GM19455 (cell line): ENCODE data around the gene C1QTNF7.

Experiments
- ATAC-seq: cut with Tn5 transposase; IDR thresholded peaks from one replicate; pipeline ENCODE4 v1.9.1; 2021; ENCODE audit not compliant: unreplicated experiment

C1QTNF7 gene

GRCh38 chr4:15427701-15428100, at the start of gene C1QTNF7:
TSS of gene C1QTNF7 (plus strand) at chr4:15428033. CDS start at chr4:15435744, 7,711 bp downstream.
- no peak for ATAC-seq

DNA sequence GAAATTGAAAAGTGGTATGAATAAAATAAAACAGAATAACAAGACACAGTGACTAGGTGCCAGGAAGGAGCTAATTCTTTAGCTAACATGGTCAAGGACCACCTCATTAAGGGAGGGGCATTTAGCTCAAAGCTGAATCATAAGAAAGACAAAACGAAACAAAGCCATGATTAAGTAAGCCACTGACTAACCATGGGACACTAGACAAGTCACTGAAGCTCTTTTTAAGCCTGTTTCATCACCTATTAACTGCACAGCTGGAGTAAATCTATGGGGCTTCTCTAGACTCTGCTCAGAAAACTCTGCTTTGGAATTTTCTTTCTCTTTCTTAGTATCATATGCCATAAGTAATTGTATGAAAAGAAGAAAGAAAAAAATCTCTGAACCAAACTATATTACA, 49.8 kb upstream of the C1QTNF7 start:
- ATAC-seq: no peak

DNA sequence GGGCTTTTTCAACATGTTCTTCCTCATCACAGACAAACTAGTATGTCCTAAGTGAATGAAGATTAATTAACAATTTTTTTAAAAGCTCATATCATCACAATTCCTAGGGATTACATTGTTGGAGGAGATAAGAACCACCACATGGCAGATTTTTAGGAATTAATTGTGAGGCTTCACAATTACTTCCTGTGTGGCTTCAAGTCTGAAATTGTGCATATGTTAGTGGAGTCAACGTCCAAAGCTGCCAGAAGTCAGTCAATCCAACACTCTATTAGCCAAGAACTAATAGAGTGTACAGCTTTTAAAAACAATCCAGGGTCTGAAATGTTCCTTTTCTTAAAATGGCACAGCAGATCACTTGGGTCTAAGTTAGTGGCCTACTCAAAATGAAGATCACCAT, 49.3 kb upstream of the C1QTNF7 start:
- ATAC-seq: no peak

DNA sequence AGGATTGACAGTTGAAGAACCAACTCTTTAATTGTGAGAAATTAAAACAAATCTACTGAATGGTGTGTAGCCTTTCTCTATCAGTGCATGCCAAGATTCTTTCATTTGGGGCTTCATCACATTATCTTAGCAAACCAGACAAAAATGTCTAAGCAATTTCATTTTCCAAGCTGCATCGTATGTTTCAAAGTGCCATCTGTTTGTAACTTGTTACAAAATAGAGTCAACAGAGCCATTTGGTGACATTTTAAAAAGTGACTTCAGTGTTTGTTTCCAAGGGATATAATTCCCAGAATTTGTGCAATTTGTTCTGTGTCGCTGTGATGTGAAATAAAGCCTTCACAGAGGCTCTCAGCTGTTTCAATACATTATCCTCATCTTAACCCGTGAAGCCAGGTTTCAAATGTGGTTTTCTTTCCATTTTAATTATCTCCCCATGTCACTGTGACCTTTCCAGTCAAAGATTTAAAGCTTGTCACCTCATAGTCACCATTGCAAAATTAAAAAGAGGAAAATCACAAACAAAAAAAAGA, 46.0 kb upstream of the C1QTNF7 start:
- no peak for ATAC-seq

DNA sequence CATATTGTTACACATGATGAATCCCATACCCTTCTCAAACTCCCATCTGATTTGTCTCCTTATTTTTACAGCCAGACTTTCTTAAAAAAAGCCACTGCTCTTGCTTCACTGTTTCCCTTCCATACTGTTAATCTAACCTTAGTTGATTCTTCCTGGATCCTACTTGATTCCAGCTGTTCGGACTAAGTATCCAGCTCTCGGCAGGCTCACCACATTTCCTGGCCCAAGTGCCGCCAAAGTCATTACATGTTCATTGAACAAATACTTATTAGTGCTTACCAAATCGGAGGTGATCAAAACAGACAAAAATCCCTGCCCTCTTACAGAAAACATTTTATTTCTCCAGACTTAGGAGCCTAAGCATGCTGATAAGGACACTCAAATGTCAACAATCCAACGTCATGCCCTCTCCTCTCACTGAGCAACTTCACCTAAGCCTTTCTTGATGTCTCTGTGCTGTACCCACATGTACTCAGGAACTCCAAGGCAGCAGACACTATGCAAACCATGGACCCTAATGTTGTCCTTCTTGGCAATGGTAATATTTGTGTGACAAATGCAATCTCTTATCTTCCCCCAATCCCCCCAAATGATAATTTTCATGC, 45.1 kb upstream of the C1QTNF7 start:
- ATAC-seq: no peak

DNA sequence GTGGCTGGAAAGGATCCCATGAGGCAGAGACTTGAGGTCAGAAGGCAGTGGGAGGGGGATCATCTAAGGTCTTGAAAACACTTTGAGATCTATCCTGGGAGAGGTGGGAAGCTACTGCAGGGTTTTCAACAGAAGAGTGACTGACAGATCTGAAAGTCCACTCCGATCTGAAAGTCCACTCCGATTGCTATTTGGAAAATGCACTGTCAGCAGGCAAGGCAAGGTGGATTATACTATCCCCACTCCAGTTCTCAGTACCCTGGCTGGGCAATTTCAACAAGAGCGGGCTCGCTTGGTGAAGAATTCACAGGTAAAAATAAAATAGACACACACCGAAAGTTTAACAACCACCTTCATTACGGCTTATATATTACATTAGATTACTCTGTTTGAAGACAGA, 42.3 kb upstream of the C1QTNF7 start:
- ATAC-seq: no peak

GRCh38 chr4:15385928-15386327, 41.9 kb upstream of the C1QTNF7 start:
- no peak for ATAC-seq

- no peak for ATAC-seq
These were observed 37.3 kb upstream of the C1QTNF7 start for GRCh38 chr4:15390494-15390893.

DNA sequence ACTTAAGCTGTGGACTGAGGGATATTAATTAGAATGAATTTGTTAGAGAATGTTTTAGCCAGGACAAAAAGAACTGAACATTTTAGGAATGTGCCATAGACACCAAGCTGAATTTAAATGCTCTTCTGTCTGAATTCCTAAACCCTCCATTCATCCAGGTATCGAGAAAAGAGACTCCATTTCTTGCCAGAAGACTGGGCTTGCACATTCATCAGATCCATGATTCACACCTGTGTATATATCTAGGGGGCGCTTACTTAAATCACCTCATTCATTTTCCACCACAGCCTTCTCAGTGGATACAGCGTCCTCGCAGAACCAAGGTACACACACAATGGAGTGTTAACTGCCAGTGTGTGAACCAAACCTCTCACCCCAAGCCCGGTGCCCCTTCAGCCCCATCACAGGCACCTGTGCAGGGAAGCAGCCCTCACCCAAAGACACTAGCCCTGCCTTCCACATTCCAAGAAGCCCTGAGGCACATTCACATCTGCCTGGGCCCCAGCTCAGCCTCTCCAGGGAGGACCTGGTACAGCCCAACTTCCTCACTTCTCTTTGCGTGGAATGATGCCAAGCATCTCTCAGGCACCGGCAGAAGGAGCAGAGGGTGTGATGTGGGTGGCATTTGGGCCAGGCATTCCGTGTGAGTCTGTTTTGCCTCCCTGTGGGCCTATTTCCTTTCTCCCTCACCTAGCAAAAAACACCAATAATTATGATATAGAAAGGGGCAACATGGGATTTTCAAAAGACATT, 35.6 kb upstream of the C1QTNF7 start:
- no peak for ATAC-seq

DNA sequence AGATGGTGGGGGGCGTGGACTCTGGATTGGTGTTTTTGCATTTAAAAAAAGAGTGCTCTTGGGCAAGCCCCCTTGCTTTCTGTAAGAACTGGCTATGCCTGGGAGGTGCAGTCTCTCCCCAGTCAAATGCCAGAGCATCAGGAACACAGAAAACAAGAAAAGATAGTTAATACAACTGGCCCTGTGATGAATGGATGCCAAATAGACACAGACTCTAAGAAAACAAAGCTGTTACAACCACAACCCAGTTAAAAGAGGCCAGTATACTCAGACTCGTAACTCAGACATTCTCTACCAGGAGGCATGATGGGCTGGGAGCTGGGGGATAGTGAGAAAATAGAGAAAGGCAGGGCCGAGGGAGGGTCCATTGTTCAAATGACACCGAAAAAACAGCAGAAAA, 32.5 kb upstream of the C1QTNF7 start:
- ATAC-seq: no peak

GRCh38 chr4:15396157-15396800, 31.6 kb upstream of the C1QTNF7 start:
- ATAC-seq: peak; percentile 86

DNA sequence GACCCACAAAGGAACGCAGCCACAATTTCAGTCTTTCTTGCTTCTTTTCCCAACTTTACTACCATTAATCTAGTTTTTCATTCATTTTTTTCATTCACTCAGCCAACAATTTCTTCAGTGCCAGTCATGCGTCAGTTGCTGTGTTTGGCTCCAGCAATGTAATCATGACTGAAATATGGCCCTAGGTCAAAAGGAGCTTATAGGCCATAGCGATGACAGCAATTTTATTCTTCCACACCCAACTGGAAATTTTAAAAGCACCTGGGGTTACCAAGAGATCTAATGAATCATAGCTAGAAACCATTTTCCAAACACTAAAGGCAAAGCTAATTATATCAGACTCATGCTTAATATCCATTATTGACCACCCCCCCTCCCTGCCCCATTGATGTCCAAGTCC, 29.8 kb upstream of the C1QTNF7 start:
- ATAC-seq: no peak

GRCh38 chr4:15398732-15399131, 29.1 kb upstream of the C1QTNF7 start:
- ATAC-seq: no peak

DNA sequence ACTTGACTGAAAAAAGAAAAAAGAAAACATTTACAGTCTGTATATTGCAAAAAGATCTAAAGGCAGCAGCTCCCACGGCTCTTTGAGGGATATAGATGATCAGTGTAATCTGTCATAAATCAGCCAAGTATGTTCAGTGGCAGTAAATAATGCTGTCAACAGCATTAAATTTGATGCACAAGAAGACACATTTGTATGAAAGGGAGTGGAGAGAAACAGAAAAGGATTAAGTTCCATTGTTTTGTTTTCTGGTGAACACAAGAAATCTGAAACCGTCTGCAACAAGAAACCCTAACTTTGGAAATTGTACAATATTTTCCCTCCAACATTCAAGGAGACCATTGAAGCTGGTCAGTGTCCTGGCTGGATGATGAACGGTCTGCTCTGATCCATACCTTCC, 27.6 kb upstream of the C1QTNF7 start:
- no peak for ATAC-seq

DNA sequence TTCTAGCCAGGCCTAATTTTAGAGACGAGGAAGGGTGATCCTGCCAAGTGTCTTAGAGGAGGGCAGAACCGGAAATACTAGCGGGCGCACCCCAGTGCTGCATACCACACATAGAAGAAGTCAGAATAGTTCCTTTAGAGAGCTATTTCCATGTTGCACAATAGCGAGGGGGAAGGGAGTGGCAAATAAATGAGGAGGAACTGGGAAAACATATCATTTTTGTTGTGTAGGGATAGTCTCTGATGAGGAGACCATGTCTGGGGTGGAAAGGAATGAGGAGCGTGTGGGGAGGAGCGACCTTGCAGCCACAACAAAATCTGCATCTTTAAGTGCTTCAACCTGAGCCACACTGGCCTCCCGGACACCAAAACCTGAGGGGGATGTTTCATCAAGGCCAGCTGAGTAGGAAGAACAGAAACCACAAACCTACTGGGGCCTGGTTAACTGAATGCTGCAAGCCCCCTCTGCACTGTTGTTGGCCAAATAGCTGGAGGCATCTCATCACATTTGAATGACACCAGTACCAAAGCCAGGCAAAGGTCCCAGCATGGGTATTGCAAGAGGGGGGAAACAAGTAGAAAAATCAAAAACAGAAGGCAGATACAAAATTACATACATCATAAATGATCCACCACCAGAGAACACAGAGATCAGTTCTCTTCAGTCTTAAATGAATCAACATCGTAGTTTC, 26.7 kb upstream of the C1QTNF7 start:
- ATAC-seq: no peak

- no peak for ATAC-seq
These were observed 25.7 kb upstream of the C1QTNF7 start for GRCh38 chr4:15402146-15402545.

GRCh38 chr4:15402974-15403373, 24.9 kb upstream of the C1QTNF7 start:
- no peak for ATAC-seq

DNA sequence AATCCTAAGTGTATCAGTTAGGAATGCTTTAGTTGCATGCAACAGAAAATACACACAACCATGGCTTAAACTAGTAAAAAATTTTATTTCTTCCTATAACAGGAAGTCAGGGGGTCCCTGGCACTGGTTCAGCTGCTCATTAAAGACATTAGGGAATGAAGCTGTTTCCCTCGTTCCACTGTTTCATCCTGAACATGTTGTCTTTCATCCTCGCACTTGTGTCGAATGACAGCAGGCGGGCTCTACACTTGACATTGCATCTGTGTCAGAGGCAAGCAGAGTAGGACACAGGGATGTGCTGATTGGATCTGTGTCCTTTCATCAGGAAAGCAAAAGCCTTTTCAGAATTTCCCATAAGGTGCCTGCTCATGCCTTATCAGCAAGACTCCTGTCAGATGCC, 22.8 kb upstream of the C1QTNF7 start:
- ATAC-seq: no peak

GRCh38 chr4:15410750-15411149, 17.1 kb upstream of the C1QTNF7 start:
- no peak for ATAC-seq

DNA sequence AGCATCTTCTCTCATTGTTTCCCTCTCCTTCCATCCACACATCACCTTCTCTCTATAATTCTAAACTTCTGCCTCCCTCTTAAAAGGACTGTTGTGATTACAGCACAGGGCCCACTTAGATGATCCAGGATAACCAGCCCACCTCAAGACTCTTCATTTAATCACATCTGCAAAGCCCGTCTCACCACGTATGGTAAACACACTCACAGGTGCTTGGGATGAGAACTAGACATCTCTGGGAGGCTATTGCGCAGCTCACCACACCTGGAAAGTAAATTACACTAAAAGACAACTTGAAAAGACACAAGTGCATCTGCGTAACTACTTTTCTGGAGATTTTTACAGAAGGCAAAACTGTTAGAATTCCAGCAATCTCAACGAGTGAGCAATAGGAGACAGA, 15.4 kb upstream of the C1QTNF7 start:
- ATAC-seq: no peak

- no peak for ATAC-seq
These were observed 14.7 kb upstream of the C1QTNF7 start for GRCh38 chr4:15413010-15413622.
